GM18909 (cell line): Measurements from ENCODE around the gene DUSP7.
"Not testable (repeated sequence)": the region's sequence is repeated elsewhere in the genome, so short reads cannot be mapped to it uniquely, and the experiment has no call there.

Experiments
- ATAC-seq: cut with Tn5 transposase; IDR thresholded peaks from one replicate; pipeline ENCODE4 v1.9.1; 2021; ENCODE audit warnings: mild to moderate bottlenecking; ENCODE audit not compliant: unreplicated experiment, poor library complexity

The DUSP7 gene

DNA sequence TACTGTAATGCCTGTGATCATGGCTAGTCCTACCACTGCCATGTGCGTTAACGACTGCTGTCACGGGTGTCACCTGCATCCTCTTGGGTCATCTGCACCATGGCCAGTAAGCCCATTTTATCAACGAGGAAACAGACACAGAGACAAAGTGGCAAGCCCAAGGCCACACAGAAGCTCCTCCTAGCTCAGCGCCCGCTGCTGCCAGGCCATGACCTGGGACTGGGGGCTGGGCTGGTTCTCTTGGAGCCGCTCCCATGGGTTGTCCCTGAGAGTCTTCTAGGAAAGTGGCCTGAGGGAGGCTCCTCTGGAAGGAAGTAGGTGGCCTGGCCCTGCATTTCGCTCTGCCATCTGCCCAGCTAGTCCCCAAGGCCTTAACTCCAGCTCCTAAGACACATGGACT is 4.9 kb downstream of the DUSP7 start:
- ATAC-seq = no peak

DNA sequence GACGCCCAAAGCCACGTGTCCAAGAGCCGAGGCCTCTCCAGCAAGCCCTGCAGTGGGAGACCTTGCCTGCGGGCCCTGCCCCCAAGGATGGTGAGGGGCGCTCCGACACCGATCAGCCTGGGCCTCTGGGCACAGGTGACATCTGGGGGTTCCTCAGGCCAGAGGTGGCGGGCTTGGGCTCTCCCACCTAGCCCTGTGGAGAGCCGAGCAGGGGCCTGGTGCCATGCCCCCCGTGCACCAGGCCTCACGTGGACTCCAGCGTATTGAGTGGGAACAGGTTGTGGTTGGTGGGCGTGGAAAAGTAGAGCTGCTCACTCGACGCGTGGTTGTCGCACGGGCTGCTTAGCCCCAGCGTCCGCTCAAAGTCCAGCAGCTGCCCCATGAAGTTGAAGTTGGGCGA is 5.8 kb downstream of the DUSP7 start:
- ATAC-seq = no peak

DNA sequence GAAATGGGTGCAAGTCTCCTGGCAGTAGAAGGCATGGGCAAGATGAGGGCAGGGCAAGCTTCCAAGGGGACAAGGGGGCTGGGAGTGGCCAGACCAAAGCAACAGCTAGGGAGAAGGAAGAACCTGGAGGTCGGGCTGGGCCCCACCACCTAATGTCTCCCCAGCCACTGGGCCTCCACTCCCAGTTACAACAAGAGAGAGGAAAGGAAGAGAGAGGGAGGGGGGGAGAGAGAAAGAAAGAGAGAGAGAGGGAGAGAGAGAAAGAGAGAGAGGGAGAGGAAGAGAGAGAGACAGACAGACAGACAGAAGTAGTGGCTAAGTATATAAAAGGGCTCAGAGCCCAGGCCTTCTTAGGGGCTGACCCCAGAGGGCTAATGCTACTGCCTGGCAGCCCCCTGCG is 6.9 kb downstream of the DUSP7 start:
- ATAC-seq = no peak

DNA sequence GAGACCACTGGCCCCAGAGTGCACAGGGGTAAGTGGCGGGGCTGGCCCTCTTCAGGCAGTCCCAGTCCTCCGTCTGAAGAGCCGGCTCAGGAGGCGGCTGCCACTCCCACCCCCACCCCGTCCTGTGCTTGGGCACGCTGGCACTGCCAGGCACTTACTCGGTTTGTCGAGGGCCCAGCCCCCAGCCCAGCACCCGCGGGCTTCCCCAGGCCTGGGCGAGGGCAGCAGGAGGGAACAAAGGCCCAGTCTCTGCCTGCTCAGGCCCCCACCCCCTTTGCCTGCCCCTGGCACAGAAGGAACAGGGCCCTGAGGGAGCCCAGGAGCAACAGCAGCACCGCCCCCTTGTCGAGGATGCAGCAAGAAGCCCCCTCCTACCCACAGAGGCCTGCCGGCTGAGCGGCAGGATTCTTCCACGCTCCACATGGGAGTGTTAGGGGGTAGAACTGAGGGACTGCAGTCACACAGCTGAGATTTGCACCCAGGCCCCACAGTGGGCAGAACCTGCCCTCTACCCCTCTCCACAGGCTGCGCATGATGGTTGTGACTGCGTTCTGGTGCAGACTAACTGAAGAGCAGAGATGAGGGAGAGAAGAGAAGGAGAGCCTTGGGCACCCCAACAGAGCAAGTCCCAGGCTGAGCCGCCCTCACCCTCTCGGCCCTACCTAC is 8.9 kb downstream of the DUSP7 start:
- no peak for ATAC-seq

DNA sequence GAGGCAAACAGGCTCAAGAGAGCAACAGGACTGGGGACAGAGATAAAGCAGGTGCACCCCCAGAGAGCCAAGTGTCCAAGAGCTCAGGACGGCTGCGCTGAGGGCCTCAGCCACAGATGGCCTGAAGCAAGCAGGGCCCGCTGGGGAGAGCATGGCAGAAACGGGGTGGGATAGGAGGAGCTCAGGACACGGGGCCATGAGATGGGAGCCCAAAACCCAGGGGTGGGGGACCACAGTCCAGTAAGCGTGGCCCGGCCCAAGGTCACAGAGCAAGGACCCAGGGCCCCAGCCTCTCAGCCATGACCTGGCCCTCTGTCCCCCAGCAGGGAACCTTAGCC is 9.5 kb downstream of the DUSP7 start:
- ATAC-seq = no peak

DNA sequence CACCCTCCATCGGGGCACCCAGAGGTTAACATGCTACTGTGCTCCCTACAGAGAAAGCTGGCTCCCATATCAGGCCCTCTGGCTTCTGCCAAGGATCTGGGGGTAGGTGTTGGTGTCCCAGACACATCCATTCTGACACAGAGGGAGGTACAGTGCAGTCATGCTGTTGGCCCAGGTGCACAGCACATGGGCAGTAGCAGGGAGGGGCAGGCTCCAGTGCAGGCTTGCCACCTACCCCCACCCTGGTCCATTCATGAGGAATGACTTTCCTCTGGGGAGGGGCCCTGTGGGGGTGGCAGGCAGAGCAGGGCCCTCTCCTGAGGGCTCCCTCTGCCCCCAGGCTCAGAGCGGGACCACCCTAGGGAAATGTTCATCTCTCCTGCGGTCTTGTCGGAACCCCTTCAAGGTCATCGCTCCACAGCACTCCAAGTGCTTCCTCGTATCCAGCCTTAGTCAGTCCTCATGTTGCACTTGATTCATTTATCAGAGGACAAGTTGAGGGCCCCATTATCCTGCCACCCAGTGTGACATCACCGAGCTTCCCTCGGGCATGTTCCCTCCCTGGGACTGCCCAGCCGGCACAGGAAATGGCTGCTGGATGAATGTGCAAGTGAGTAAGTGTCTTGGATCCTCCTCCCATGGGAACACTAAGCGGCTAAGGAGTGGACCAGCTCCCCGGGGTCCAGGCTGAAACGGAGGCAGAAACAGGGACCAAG is 10.0 kb downstream of the DUSP7 start:
- ATAC-seq = no peak

DNA sequence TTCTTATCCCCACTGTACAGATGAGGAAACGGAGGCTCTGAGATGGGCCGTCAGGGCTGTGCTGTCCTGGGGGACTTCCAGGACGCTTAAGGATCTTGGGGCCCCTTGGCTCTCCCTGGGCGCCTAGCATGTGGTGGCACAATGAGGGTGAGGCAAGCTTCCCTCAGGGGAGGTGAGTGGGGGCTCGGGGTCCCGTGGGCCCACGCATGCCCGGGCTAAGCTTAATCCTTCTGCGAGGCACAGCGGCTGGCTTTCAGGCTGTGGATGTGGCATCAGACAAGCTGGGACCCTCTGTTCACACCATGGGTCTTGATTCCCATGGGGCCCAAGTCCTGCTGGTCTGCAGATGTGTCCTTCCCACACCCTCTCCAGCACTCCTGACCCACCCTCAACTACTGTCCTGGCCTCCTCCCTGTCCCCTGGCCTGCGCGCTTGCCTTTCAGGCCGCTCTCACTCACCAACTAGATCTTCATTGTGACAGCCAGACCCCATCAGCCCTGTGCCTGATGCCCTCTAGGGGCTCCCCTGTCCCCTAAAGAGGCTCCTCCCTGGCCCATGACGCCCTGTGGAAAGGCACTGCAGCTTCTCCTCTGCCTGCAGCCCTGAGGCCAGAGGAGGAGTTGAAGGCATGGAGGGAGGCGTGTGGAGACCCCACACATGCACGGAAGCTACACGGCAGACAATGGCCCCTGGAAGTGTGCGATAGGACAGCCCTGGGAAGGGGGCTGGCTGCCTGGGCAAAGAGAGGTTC is 11.3 kb downstream of the DUSP7 start:
- no peak for ATAC-seq

DNA sequence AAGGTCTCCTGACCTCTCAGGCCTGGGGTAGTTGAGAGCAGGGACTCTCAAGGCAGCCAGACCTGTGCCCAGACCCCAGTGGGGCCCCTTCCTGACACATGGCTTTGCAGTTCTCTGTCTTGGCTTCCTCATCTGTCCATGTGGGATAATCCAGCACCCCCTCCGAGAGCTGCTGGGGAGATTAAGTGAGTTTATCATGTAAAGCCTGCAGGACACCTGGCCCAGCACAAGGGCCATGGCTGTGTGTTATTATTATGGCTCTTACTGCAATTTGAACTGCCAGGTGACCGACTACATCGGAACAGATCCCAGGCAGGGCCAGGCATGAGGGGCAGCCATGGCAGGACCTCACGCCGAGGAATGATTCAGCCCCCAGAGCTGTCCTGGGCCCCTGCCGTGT is 12.6 kb downstream of the DUSP7 start:
- no peak for ATAC-seq

DNA sequence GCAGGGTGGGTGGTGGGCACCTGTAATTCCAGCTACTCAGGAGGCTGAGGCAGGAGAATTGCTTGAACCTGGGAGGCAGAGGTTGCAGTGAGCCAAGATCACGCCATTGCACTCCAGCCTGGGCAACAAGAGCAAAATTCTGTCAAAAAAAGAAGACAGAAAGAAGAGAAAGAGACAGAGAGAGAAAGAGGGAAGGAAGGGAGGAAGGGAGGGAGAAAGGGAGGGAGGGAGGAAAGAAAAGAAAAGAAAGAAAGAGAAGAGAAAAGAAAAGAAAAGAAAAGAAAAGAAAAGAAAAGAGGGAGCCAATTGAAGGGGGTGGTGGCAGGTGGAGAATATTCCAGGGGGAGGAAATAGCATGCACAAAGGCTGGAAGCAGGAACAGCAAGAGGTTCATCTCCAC is 13.3 kb downstream of the DUSP7 start:
- ATAC-seq = not testable (repeated sequence)

DNA sequence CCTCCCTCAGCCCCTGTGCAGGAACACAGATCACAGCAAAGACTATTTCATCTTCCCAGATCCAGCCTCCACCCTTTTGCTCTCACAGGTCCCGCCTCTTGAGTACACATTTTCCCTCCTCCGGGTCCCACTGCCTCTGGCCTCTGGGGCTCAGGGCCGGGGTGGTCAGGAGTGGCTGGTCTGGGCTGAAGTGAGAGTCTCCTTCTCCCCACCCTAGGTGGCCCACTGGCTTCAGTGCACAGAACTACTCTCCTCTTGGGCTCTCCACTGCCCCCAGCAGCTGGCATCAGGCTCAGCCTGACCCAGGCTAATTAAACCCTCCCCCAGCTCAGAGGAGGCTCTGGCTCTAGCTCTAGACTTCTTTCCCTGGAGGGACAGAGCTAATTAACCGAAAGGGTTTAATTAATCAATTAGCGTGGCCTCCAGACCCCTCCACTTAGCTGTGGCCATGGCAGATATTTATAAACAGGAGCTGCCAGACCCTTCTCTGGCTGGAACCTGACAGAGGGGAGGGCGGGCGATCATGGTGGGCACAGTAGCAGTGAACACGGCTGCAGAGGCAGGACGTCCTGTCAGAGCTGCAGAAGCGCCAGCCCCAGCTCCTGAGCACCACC is 15.1 kb downstream of the DUSP7 start:
- ATAC-seq = no peak

DNA sequence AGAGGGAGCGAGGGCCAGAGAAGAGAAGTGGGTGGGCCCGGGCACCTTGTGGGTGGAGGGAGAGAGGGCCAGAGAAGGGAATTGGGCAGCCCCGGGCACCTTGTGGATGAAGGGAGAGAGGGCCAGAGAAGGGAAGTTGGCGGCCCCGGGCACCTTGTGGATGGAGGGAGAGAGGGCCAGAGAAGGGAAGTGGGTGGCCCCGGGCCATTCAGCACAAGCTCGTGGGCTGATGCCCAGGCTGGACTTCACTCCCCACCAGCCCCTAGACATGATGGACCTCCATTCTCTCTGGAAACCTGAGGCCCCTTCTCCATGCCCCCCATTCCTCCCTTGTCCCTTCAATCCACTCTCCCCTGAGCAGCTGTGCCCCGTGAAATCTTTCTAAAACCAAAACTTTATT is 15.8 kb downstream of the DUSP7 start:
- ATAC-seq = no peak

DNA sequence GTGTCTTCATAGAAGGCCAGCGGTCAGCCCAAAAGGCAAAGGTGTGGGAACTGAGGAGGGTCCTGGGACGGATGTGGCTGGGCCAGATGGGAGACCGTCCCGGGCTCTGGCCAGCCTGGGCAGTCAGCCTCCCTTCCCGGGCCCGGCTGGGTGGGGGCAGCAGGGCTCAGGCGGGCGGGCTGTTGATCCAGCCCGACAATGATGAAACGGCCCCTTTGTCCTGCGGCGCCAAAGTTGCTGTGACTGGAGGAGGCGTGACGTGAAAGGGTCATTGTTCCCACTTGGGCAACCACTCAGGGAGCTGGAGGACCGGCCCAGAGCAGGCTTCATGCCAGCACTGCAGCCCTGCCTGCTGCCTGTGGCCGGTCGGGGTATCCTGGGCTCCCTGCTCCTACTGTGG is 16.5 kb downstream of the DUSP7 start:
- ATAC-seq = no peak

DNA sequence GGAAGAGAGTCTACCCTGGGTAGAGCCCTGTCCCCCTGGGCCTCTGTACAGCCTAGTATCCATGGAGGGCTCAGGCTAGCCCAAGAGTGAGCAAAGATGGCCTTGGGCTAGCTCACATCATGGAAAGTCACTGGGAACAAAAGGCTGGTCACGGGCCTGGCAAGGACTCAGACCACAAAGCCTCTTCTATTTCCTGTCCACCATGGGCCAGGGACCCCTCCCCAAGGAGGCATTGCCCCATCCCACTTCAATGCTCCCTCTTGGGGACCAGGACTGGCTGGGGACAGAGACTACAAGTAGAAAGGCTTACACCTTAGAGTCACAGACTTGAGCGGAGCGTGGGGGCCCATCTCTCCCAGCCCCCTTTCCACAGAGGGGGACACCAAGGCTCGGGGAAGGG is 16.9 kb downstream of the DUSP7 start:
- ATAC-seq = no peak

DNA sequence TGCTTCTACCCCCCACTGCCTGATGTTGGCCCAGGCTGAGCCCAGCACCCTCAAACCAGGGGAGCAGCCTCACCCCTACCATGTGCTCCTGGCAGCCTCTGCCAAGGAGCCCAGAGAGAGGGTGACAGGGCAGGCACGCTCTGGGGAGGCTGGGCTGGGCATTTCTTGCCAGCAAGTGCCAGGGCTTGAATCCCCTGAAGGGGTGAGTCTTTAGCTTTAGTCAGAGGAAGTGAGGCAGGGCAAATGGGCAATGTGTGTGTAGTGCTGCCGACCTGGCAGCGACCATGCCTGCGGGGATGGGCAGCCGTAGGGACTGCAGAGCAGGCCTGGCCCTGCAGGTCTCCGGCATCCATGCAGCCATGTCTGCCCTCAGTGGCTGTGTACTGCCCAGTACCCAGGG is 18.1 kb downstream of the DUSP7 start:
- ATAC-seq = no peak

DNA sequence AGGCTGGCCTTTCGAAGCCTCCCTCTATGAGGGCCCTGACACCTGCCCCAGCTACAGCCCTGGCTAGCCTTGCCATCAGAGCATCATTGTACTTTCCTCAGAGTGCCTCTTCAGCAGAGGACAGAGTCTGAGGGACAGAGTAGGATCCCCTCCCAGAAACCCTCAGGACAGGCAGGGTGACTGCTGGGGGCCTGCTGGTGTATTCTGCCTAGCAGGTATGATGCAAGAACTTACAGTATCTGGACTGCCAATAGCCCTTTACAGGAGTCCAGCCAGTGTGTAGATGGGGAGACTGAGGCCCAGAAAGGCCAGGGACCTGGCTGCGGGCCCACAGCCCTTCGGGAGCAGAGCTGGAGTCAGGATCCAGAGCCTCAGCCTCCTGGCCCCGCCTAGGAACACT is 19.1 kb downstream of the DUSP7 start:
- ATAC-seq = no peak

DNA sequence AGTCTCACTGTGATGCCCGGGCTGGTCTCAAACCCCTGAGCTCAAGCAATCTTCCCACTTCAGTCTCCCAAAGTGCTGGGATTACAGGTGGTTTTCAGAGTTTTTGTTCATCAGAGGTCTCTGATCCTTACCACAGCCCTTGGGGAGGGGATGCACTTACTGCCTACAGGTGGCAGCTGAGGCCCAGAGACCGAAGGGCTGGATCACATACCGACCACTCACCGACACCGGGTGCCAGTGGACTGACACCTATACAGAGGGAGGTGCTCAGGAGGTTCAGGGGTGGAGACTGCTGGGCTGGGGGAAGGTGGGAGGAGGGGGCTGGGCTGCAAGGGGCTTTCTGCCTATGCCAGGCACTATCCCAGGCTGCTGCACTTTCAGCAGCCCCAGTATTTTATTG is 19.5 kb downstream of the DUSP7 start:
- no peak for ATAC-seq

DNA sequence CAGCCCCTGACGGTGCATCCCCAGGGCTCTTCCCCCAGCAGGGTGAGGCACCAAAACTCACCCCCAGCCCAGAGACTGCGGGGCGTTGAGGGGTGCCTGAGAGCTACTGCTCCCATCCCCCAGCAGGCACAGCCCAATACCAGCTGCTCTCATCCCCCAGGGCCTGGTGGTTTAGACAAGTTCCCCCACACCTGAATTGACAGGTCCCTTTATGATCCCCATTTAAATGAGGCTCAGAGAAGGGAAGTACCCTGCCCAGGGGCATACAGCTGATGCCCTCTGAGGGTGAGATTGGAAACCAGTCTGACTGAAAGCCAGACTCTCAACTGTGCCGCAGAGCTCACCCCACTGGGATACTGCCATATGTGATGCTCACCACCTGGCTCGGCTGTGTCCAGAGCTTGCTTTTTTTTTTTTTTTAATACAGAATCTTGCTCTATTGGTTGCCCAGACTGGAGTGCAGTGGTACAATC is 20.1 kb downstream of the DUSP7 start:
- peak; percentile 80 for ATAC-seq

DNA sequence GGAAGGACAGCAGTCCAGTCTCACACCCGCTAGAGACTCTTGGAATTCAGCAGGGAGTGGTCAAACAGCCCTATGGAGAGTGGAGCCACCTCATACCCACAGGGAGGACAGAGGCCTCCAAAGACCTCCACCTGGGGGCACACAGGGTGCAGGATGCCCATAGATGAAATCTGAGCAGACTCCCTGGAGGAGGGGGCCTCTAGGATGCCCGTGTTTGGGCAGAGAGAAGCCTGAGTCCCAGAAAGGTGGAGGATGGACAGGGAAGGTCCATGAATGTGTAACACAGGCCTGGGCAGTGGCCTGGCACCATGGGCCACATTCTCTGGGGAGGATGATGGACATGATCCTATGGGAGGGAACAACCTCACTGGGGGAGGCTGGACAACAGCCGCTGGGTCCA is 21.7 kb downstream of the DUSP7 start:
- no peak for ATAC-seq

DNA sequence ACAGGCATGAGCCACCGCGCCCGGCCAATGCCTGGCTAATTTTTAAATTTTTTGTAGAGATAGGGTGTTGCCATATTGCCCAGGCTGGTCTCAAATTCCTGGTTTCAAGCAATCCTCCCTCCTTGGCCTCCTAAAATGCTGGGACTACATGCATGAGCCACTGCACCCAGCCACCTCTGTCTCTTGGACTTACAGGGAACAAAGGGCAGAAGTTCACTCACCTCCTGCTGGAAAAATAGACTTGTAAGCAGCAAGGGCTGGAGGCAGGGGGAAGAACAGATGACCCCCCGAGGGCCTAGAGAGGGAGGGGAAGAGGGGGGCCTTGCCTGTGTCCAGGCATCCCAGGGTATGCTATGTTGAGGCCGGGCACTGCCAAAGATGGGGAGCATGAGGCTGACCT is 22.2 kb downstream of the DUSP7 start:
- no peak for ATAC-seq

DNA sequence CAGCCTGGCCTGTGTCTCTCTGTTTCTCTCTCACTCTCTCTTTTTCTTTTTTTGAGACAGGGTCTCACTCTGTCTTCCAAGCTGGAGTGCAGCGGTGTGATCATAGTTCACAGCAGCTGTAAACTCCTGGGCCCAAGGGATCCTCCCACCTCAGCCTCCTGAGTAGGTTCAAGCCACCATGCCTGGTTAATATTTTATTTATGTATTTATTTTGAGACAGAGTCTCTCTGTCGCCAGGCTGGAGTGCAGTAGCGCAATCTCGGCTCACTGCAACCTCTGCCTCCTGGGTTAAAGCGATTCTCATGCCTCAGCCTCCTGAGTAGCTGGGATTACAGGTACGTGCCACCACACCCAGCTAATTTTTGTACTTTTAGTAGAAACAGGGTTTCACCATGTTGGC is 22.6 kb downstream of the DUSP7 start:
- ATAC-seq = not testable (repeated sequence)

DNA sequence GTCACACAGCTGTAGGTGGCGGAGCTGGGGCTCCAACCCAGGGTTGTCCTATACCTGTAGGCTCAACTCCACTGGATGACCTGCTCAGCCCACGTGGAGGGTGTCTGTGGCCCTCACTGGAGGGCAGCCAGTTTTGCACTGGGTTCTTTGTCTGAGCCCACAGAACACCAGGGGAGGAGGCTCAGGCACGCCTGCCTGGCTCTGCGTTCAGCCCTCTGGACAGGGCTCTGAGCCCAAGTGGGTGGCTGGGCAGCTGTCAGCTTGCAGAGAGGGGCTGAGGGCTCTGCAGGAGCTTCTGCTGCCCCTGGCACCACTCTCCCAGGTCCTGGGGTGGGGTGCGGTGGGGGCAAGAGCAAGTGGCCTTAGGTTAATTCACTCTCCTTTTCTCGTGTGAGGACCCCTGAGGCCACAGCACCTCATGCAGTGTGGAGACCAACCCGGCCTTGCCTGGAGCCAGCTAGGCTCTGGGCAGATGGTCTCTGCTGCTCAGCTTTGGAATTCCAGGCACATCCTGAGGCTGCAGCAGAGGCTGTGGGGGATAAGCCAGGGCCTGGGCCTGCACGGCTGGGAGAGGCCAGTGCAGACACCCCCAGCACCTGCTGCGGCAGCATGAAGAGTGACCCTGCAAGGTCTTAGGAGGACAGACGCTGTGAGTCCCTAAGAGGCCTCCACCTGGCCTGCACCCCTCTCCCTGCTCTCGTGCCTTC is 23.5 kb downstream of the DUSP7 start:
- no peak for ATAC-seq
